HCT116 (cell line): Measurements from ENCODE around the gene CAPN1.

Source experiments
- CTCF ChIP-seq, 3 experiments: fragments of 200-600 bp in 1 of 3; sonication (generic) in 1 of 3; IDR thresholded peaks in 2 of 3; conservative IDR thresholded peaks in 1 of 3; 2 replicates each; pipeline ENCODE4 v1.5.1; 2012 to 2017; ENCODE audit warnings: low read depth in 2 of 3, low read length in 2 of 3, antibody characterized with exemption in 1 of 3, borderline replicate concordance in 1 of 3, control low read depth in 1 of 3, mild to moderate bottlenecking in 1 of 3, mixed read lengths in 1 of 3, mixed run types in 1 of 3, moderate library complexity in 1 of 3; ENCODE audit not compliant: insufficient read depth in 1 of 3
- EZH2phosphoT487 ChIP-seq: fragments of 200-600 bp; IDR thresholded peaks from 2 replicates; pipeline ENCODE4 v1.6.1; 2018; ENCODE audit warnings: antibody characterized with exemption, borderline replicate concordance
- MAX ChIP-seq: IDR thresholded peaks from 2 replicates; pipeline ENCODE4 v1.6.1; 2012
- RAD21 ChIP-seq: IDR thresholded peaks from 2 replicates; pipeline ENCODE4 v1.6.1; 2012; ENCODE audit warnings: low read depth, mild to moderate bottlenecking
- REST ChIP-seq: IDR thresholded peaks from 2 replicates; pipeline ENCODE4 v1.6.1; 2012; ENCODE audit warnings: low read depth
- SIN3A ChIP-seq: IDR thresholded peaks from 2 replicates; pipeline ENCODE4 v1.6.1; 2012; ENCODE audit warnings: low read depth
- ZFX ChIP-seq: fragments of 450-650 bp; IDR thresholded peaks from 2 replicates; pipeline ENCODE4 v1.6.1; 2017

- no peak for TF ChIP-seq CTCF (IDR thresholded peaks at IDR 0.05 in 2 of 3, conservative IDR thresholded peaks at IDR 0.05 in 1 of 3; ENCODE audit: borderline replicate concordance in 1 of 3, insufficient read depth in 1 of 3, low read depth in 2 of 3, low read length in 2 of 3)
- TF ChIP-seq EZH2phosphoT487 = no peak
- TF ChIP-seq RAD21 = no peak
- TF ChIP-seq ZFX = peak; percentile 21; the same call in 1 of the 2 replicates
- no peak for TF ChIP-seq SIN3A
- peak; percentile 58 for TF ChIP-seq MAX
- no peak for TF ChIP-seq REST
Observed at GRCh38 chr11:65150509-65151299, 31.0 kb upstream of the CAPN1 start.
